Peyer's patch (tissue), 4 donors: Measurements from ENCODE around the gene CLIP4.

ENCODE experiments used
- CTCF ChIP-seq, 6 experiments: fragments of 450-650 bp in 4 of 6; fragments of 200-600 bp in 2 of 6; sonication (generic) in 1 of 6; IDR thresholded peaks; one replicate each; pipeline ENCODE4 v1.5.1; 2017 to 2019; ENCODE audit warnings: antibody characterized with exemption in 6 of 6, mild to moderate bottlenecking in 3 of 6, moderate library complexity in 1 of 6
- POLR2A ChIP-seq, 2 donors: fragments of 450-650 bp; IDR thresholded peaks; one replicate each; pipeline ENCODE4 v1.5.1; 2017; ENCODE audit warnings: antibody characterized with exemption in 2 of 2, mild to moderate bottlenecking in 2 of 2, moderate library complexity in 2 of 2

GRCh38 chr2:29159125-29159524, 43.9 kb downstream of the CLIP4 start:
- TF ChIP-seq CTCF (IDR thresholded peaks at IDR 0.05) (no peak), POLR2A (IDR thresholded peaks at IDR 0.05) (no peak)
